Activated CD4-positive, alpha-beta T cell treated with anti-CD3 and anti-CD28 coated beads, Interleukin-2, amount 50 U/mL, for 24 hours (primary cell): ENCODE results near the gene FLACC1.
"Not testable (repeated sequence)": the region's sequence is repeated elsewhere in the genome, so short reads cannot be mapped to it uniquely, and the experiment has no call there.

Source experiments
- DNase-seq, 2 donors: peaks; one replicate each; pipeline ENCODE4 v3.0.0-alpha.2; 2020; ENCODE audit warnings: low read depth in 1 of 2, low spot score in 1 of 2

Gene FLACC1

GRCh38 chr2:201349601-201350000, 7.5 kb downstream of the FLACC1 start:
- DNase-seq: no peak

- DNase-seq: no peak
Observed at GRCh38 chr2:201348758-201349157, 8.4 kb downstream of the FLACC1 start.

- no peak for DNase-seq
Observed at GRCh38 chr2:201347138-201347537, 10.0 kb downstream of the FLACC1 start.

- no peak for DNase-seq
Observed at GRCh38 chr2:201345625-201346213, 11.4 kb downstream of the FLACC1 start.

- no peak for DNase-seq
Observed at GRCh38 chr2:201344663-201345366, 12.3 kb downstream of the FLACC1 start.

- no peak for DNase-seq
Observed at GRCh38 chr2:201343559-201343958, 13.6 kb downstream of the FLACC1 start.

GRCh38 chr2:201342923-201343322, 14.2 kb downstream of the FLACC1 start:
- no peak for DNase-seq

GRCh38 chr2:201329409-201329808, 27.7 kb downstream of the FLACC1 start:
- DNase-seq: no peak

GRCh38 chr2:201327678-201328077, 29.5 kb downstream of the FLACC1 start:
- DNase-seq: no peak

- DNase-seq: no peak
Observed at GRCh38 chr2:201322772-201323171, 34.4 kb downstream of the FLACC1 start.

- no peak for DNase-seq
Observed at GRCh38 chr2:201320701-201321100, 36.4 kb downstream of the FLACC1 start.

GRCh38 chr2:201320257-201320656, 36.9 kb downstream of the FLACC1 start:
- DNase-seq: no peak

GRCh38 chr2:201319511-201319910, 37.6 kb downstream of the FLACC1 start:
- DNase-seq: no peak

- DNase-seq: no peak
Observed at GRCh38 chr2:201313362-201313761, 43.8 kb downstream of the FLACC1 start.

- DNase-seq: no peak
Observed at GRCh38 chr2:201308914-201309313, 48.2 kb downstream of the FLACC1 start.

GRCh38 chr2:201307876-201308275, 49.3 kb downstream of the FLACC1 start:
- DNase-seq: no peak

- DNase-seq: not testable (repeated sequence)
Observed at GRCh38 chr2:201299929-201300328, 57.2 kb downstream of the FLACC1 start.

- DNase-seq: no peak
Observed at GRCh38 chr2:201298462-201299052, 58.6 kb downstream of the FLACC1 start.

- DNase-seq: not testable (repeated sequence)
Observed at GRCh38 chr2:201290457-201291148, 66.5 kb downstream of the FLACC1 start.

GRCh38 chr2:201285499-201285898, 71.6 kb downstream of the FLACC1 start:
- no peak for DNase-seq

GRCh38 chr2:201280191-201281040, 76.7 kb downstream of the FLACC1 start:
- no peak for DNase-seq
